H1 (cell line): Measurements from ENCODE around the gene ZSWIM7.

Experiments
- CREB1 ChIP-seq: IDR thresholded peaks from 2 replicates; pipeline ENCODE4 v1.6.1; 2012; ENCODE audit warnings: inconsistent platforms
- CTCF ChIP-seq, 3 experiments: IDR thresholded peaks; 1 replicate in 2 of 3; 2 replicates in 1 of 3; pipeline versions ENCODE4 v1.5.1 to v1.6.1; 2011; ENCODE audit warnings: low read length in 3 of 3, mild to moderate bottlenecking in 3 of 3, inconsistent platforms in 2 of 3, low read depth in 1 of 3, moderate library complexity in 1 of 3; ENCODE audit not compliant: insufficient read depth in 1 of 3; ENCODE audit errors: control extremely low read depth in 1 of 3
- EGR1 ChIP-seq: IDR thresholded peaks from 2 replicates; pipeline ENCODE4 v1.6.1; 2011; ENCODE audit warnings: low read depth, low read length, borderline replicate concordance
- POLR2A ChIP-seq, 2 experiments: IDR thresholded peaks; 1 replicate in 1 of 2; 2 replicates in 1 of 2; pipeline ENCODE4 v1.6.1; 2011; ENCODE audit warnings: low read depth in 2 of 2, low read length in 2 of 2, mild to moderate bottlenecking in 2 of 2; ENCODE audit errors: control extremely low read depth in 1 of 2
- RBBP5 ChIP-seq: IDR thresholded peaks from 2 replicates; pipeline ENCODE4 v1.7.1; 2012; ENCODE audit warnings: low read depth, mild to moderate bottlenecking, inconsistent platforms, low read length, moderate library complexity, borderline replicate concordance
- USF2 ChIP-seq: IDR thresholded peaks from 2 replicates; pipeline ENCODE4 v1.6.1; 2011; ENCODE audit warnings: low read length, improper control_type of control experiment
- YY1 ChIP-seq: IDR thresholded peaks from 2 replicates; pipeline ENCODE4 v1.6.1; 2011; ENCODE audit warnings: low read depth, mild to moderate bottlenecking, low read length
- TF ChIP-seq, protein P1 (sequence below): IDR thresholded peaks from 2 replicates; pipeline ENCODE4 v1.6.1; 2012; ENCODE audit warnings: inconsistent platforms

GRCh38 chr17:15929941-15930340 lies 69.6 kb downstream of the ZSWIM7 start:
- TF ChIP-seq, protein P1, sequence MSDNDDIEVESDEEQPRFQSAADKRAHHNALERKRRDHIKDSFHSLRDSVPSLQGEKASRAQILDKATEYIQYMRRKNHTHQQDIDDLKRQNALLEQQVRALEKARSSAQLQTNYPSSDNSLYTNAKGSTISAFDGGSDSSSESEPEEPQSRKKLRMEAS, result no peak
- no peak for TF ChIP-seq CREB1
- TF ChIP-seq RBBP5, result no peak
- no peak for TF ChIP-seq EGR1
- no peak for TF ChIP-seq CTCF (IDR thresholded peaks at IDR 0.05; ENCODE audit: control extremely low read depth in 1 of 3, insufficient read depth in 1 of 3, low read depth in 1 of 3, low read length in 3 of 3)
- no peak for TF ChIP-seq POLR2A (IDR thresholded peaks at IDR 0.05; ENCODE audit: control extremely low read depth in 1 of 2, low read depth in 2 of 2, low read length in 2 of 2)
- no peak for TF ChIP-seq USF2
- TF ChIP-seq YY1, result no peak
